Measurements from ENCODE around the gene UFD1.

UFD1 gene

DNA sequence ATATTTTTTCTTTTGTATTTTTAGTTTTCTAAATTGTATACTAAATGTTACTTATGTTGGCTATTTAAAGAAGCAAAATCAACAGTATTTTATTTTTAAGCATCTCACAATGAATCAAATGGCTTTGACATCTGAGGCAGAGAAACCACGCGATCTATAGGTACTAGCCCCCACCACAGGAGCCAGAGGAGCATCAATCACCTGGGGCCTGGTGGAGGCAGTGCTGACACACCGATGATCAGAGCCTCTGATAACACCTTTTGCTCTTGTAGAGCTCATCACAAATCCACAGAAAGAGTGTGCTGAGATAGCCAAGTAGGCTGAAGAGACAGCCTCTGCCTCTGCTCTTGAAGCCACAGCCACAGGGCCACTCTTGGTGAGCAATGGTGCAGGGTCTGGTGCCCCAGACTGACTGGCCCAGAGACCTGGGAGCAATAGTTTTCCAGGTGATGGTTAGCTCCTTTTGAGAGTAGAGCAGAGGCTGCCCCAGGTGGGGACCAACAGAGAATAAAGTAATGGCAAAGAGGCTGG, 72.6 kb downstream of the UFD1 start:
- no peak overlapping the region for H3K4me3 ChIP-seq (ENCODE audit: insufficient read length, low read depth)
- H3K9ac ChIP-seq (ENCODE audit: insufficient read length, low read depth) = no peak overlapping the region
- peaks cover 75% of the 10 kb centered on the region for H3K36me3 ChIP-seq (ENCODE audit: insufficient read depth, insufficient read length, low read length)

DNA sequence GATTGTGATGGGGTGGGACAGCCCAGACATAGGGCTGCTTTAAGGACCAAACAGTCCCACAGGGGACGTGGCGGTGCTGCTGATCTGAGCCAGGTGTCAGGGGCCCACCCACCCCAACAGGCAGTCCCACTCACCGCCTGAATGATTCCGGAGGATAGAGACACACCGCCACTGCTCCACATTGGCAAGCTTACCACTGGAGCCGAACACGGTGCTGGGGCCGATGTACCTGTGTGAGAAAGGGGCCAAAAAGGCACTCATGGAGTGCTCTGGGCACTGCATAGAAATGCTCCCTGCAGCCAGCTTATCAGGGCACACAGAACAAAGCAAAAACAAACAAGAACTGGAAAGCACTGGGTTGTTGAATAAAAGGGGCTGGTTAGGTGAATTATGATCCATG, 73.3 kb downstream of the UFD1 start:
- no peak for TF ChIP-seq SUZ12 (IDR thresholded peaks at IDR 0.05; ENCODE audit: extremely low read depth, insufficient read depth, insufficient read length)
- no peak for TF ChIP-seq YY1 (IDR thresholded peaks at IDR 0.05; ENCODE audit: insufficient read depth, insufficient read length)
- no peak for TF ChIP-seq ZNF274 (IDR thresholded peaks at IDR 0.05; ENCODE audit: low read depth, low read length)
- H3K4me1 ChIP-seq (ENCODE audit: insufficient read depth, insufficient read length) = no peaks in the 10 kb centered on the region
- no peak overlapping the region for H3K4me3 ChIP-seq (ENCODE audit: insufficient read length, low read depth)
- H3K27me3 ChIP-seq (ENCODE audit: insufficient read depth, insufficient read length) = no peaks in the 10 kb centered on the region
- H3K9me3 ChIP-seq (ENCODE audit: insufficient read depth, low read length) = no peaks in the 10 kb centered on the region
- H3K36me3 ChIP-seq (ENCODE audit: insufficient read depth, insufficient read length, low read length) = peaks cover 76% of the 10 kb centered on the region
- H3K9ac ChIP-seq (ENCODE audit: insufficient read length, low read depth) = no peak overlapping the region
- DNase-seq (ENCODE audit: low read depth, low spot score) = no peak

More for the DNA sequence above, 72.6 kb downstream of the UFD1 start:
- no peaks in the 10 kb centered on the region for H3K4me1 ChIP-seq (ENCODE audit: insufficient read depth, insufficient read length)
- no peaks in the 10 kb centered on the region for H3K9me3 ChIP-seq (ENCODE audit: insufficient read depth, low read length)
- no peak for DNase-seq (ENCODE audit: low read depth, low spot score)
- no peaks in the 10 kb centered on the region for H3K27me3 ChIP-seq (ENCODE audit: insufficient read depth, insufficient read length)
- TF ChIP-seq YY1 (IDR thresholded peaks at IDR 0.05; ENCODE audit: insufficient read depth, insufficient read length) = no peak
- TF ChIP-seq SUZ12 (IDR thresholded peaks at IDR 0.05; ENCODE audit: extremely low read depth, insufficient read depth, insufficient read length) = no peak
- no peak for TF ChIP-seq ZNF274 (IDR thresholded peaks at IDR 0.05; ENCODE audit: low read depth, low read length)

DNA sequence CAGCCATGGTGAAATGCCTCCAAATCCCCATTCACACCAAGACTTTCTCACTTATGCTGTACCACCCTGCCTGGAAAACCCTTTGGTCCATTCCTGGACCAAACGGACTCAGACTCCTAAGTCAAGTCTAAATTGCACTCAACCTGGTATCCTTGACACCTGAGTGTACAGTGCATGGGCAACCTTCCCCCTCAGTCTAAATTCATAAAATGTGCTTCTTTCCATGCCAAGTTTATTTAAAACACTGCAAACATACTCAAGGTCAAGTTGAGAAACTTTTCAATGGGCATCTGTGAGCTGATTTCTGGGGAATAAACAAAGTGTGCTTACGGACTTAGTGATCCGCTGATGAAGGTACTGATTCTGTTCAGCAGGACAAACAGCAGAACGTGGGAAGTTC, 73.9 kb downstream of the UFD1 start:
- H3K36me3 ChIP-seq (ENCODE audit: insufficient read depth, insufficient read length, low read length) = peaks cover 76% of the 10 kb centered on the region
- H3K9me3 ChIP-seq (ENCODE audit: insufficient read depth, low read length) = no peaks in the 10 kb centered on the region
- no peak for DNase-seq (ENCODE audit: low read depth, low spot score)
- TF ChIP-seq ZNF274 (IDR thresholded peaks at IDR 0.05; ENCODE audit: low read depth, low read length) (no peak), SUZ12 (IDR thresholded peaks at IDR 0.05; ENCODE audit: extremely low read depth, insufficient read depth, insufficient read length) (no peak), YY1 (IDR thresholded peaks at IDR 0.05; ENCODE audit: insufficient read depth, insufficient read length) (no peak)
- H3K27me3 ChIP-seq (ENCODE audit: insufficient read depth, insufficient read length) = no peaks in the 10 kb centered on the region
- H3K9ac ChIP-seq (ENCODE audit: insufficient read length, low read depth) = no peak overlapping the region
- no peak overlapping the region for H3K4me3 ChIP-seq (ENCODE audit: insufficient read length, low read depth)
- no peaks in the 10 kb centered on the region for H3K4me1 ChIP-seq (ENCODE audit: insufficient read depth, insufficient read length)

DNA sequence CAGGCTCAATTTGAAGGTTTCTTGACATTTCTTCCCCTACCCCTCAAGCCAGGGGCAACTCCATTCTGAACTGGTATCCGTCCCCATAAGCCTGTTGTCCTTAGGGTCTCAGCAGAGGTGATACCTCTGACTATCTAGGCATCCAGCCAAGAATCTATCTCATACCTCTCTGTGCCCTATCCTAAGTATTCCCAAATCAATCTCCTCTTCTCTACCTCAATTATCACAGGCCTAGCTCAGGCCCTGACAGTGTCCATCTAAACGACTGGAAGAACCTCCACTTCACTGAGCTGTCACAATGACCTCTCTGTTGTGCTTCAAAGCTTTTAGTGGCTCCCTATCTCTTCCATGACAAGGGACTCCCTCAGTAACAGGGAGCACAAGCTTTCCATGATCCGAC, 74.3 kb downstream of the UFD1 start:
- Histone ChIP-seq H3K4me1 (ENCODE audit: insufficient read depth, insufficient read length) (no peaks in the 10 kb centered on the region), H3K27me3 (ENCODE audit: insufficient read depth, insufficient read length) (no peaks in the 10 kb centered on the region), H3K36me3 (ENCODE audit: insufficient read depth, insufficient read length, low read length) (peaks cover 76% of the 10 kb centered on the region), H3K4me3 (ENCODE audit: insufficient read length, low read depth) (no peak overlapping the region), H3K9ac (ENCODE audit: insufficient read length, low read depth) (no peak overlapping the region), H3K9me3 (ENCODE audit: insufficient read depth, low read length) (no peaks in the 10 kb centered on the region)
- no peak for DNase-seq (ENCODE audit: low read depth, low spot score)
- TF ChIP-seq YY1 (IDR thresholded peaks at IDR 0.05; ENCODE audit: insufficient read depth, insufficient read length) = no peak
- TF ChIP-seq SUZ12 (IDR thresholded peaks at IDR 0.05; ENCODE audit: extremely low read depth, insufficient read depth, insufficient read length) = no peak
- no peak for TF ChIP-seq ZNF274 (IDR thresholded peaks at IDR 0.05; ENCODE audit: low read depth, low read length)

DNA sequence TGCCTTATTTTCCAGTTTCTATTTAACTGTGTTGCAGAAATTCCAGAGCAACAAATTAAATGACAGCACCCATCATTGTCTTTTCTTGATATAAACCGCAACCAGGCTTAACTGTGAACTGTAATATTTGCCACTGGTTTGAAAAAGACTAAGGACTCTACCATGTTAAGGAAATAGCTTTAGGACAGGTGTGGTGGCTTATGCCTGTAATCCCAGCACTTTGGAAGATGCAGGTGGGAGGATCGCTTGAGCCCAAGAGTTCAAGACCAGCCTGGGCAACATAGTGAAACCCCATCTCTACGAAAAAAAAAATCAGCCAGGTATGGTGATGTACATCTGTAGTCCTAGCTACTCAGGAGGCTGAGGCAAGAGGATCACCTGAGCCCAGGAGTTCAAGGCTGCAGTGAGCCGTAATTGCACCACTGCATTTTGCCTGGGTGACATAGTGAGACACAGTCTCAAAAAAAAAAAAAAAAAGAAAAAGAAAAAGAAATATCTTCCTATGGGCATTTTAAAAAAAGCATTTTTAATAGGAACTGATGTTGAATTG, 76.3 kb downstream of the UFD1 start:
- Histone ChIP-seq H3K9me3 (ENCODE audit: insufficient read depth, low read length) (no peaks in the 10 kb centered on the region), H3K27me3 (ENCODE audit: insufficient read depth, insufficient read length) (no peaks in the 10 kb centered on the region), H3K9ac (ENCODE audit: insufficient read length, low read depth) (no peak overlapping the region), H3K4me3 (ENCODE audit: insufficient read length, low read depth) (no peak overlapping the region), H3K36me3 (ENCODE audit: insufficient read depth, insufficient read length, low read length) (peaks cover 72% of the 10 kb centered on the region), H3K4me1 (ENCODE audit: insufficient read depth, insufficient read length) (no peaks in the 10 kb centered on the region)
- TF ChIP-seq SUZ12 (IDR thresholded peaks at IDR 0.05; ENCODE audit: extremely low read depth, insufficient read depth, insufficient read length) (no peak), ZNF274 (IDR thresholded peaks at IDR 0.05; ENCODE audit: low read depth, low read length) (no peak), YY1 (IDR thresholded peaks at IDR 0.05; ENCODE audit: insufficient read depth, insufficient read length) (no peak)
- DNase-seq (ENCODE audit: low read depth, low spot score) = no peak

DNA sequence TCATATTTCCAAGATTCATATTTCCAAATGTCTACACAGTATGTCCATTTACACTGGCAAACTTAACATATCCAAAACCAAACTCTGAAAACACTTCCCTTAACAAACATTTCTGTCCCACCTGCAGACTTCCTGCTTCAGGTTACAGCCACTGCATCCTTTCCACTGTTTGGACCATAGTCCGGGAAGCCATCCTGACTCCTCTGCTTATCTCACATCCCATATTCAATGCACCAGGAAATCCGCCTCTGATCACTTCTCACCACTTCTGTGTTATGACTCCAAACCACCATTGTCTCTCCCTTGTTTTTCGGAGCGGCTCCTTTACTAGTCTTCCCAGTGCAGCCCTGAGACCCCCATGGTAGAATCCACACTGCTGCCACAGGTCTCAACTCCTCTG, 77.5 kb downstream of the UFD1 start:
- Histone ChIP-seq H3K4me1 (ENCODE audit: insufficient read depth, insufficient read length) (no peaks in the 10 kb centered on the region), H3K4me3 (ENCODE audit: insufficient read length, low read depth) (no peak overlapping the region), H3K36me3 (ENCODE audit: insufficient read depth, insufficient read length, low read length) (peaks cover 73% of the 10 kb centered on the region), H3K9ac (ENCODE audit: insufficient read length, low read depth) (no peak overlapping the region), H3K9me3 (ENCODE audit: insufficient read depth, low read length) (no peaks in the 10 kb centered on the region), H3K27me3 (ENCODE audit: insufficient read depth, insufficient read length) (no peaks in the 10 kb centered on the region)
- DNase-seq (ENCODE audit: low read depth, low spot score) = no peak
- TF ChIP-seq ZNF274 (IDR thresholded peaks at IDR 0.05; ENCODE audit: low read depth, low read length) = no peak
- no peak for TF ChIP-seq SUZ12 (IDR thresholded peaks at IDR 0.05; ENCODE audit: extremely low read depth, insufficient read depth, insufficient read length)
- TF ChIP-seq YY1 (IDR thresholded peaks at IDR 0.05; ENCODE audit: insufficient read depth, insufficient read length) = no peak

DNA sequence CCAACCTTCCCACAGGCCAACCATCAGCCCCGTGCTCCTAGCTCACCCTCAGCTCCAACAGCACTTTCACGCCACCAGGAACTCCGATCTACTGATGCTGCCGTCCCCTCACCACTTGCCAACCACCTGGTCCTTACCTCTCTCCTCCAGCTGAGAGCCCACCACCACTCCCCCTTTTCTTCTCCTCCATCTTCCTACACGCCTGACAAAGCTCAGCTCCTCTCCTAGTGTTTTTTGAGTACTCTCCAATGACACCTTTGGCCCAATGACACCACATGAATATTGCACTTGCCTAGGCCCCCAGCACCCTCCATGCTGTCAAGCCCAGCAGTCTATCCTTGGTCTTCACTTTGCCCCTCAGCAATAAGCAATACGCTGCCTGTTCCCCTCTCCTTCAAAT, 78.1 kb downstream of the UFD1 start:
- TF ChIP-seq YY1 (IDR thresholded peaks at IDR 0.05; ENCODE audit: insufficient read depth, insufficient read length) = no peak
- no peak for TF ChIP-seq SUZ12 (IDR thresholded peaks at IDR 0.05; ENCODE audit: extremely low read depth, insufficient read depth, insufficient read length)
- TF ChIP-seq ZNF274 (IDR thresholded peaks at IDR 0.05; ENCODE audit: low read depth, low read length) = no peak
- Histone ChIP-seq H3K4me1 (ENCODE audit: insufficient read depth, insufficient read length) (no peaks in the 10 kb centered on the region), H3K4me3 (ENCODE audit: insufficient read length, low read depth) (no peak overlapping the region), H3K9me3 (ENCODE audit: insufficient read depth, low read length) (no peaks in the 10 kb centered on the region), H3K36me3 (ENCODE audit: insufficient read depth, insufficient read length, low read length) (peaks cover 72% of the 10 kb centered on the region), H3K9ac (ENCODE audit: insufficient read length, low read depth) (no peak overlapping the region), H3K27me3 (ENCODE audit: insufficient read depth, insufficient read length) (no peaks in the 10 kb centered on the region)
- DNase-seq (ENCODE audit: low read depth, low spot score) = no peak
